Measurements from ENCODE around the gene CERCAM.

GRCh38 chr9:128412120-128412790 lies 8.4 kb upstream of the CERCAM start:
- TF ChIP-seq CTCF (IDR thresholded peaks at IDR 0.05) (peak; percentile 80), POLR2AphosphoS5 (IDR thresholded peaks at IDR 0.05; ENCODE audit: low read depth, low read length) (no peak), SIN3A (IDR thresholded peaks at IDR 0.05; ENCODE audit: borderline replicate concordance, insufficient read depth, low read depth, low read length) (no peak), TCF7L2 (IDR thresholded peaks at IDR 0.05; ENCODE audit: low read depth, low read length) (no peak), REST (IDR thresholded peaks at IDR 0.05; ENCODE audit: insufficient read depth in 1 of 2, low read depth in 2 of 2, low read length in 1 of 2) (no peak)
